Tongue (tissue), 2 donors: ENCODE results near the gene AFF4. TPM values are rescaled to one million over a fixed set of nuclear protein-coding genes. Genes with fewer than 3 reads are reported as not detected.
A peak's percentile ranks its signal among the peaks of the same experiment; 100 is the strongest.
"Not testable (repeated sequence)": the region's sequence is repeated elsewhere in the genome, so short reads cannot be mapped to it uniquely, and the experiment has no call there.

Experiments used
- DNase-seq: peaks from one replicate; pipeline ENCODE4 v3.0.0-alpha.2; 2015
- total RNA-seq: library from RNA; depleted of rRNA; stranded (reverse); fragments of >200 nt; gene quantifications from one replicate; pipeline ENCODE4 v1.2.3, GENCODE V29; 2014

AFF4 gene
- total RNA-seq, 1 donor from 2014 or later, result 77.5 TPM

GRCh38 chr5:132886064-132886823 lies 77.2 kb downstream of the AFF4 start:
- DNase-seq, result no peak

- DNase-seq, result no peak
Measured at GRCh38 chr5:132884548-132884947, 78.9 kb downstream of the AFF4 start.

DNA sequence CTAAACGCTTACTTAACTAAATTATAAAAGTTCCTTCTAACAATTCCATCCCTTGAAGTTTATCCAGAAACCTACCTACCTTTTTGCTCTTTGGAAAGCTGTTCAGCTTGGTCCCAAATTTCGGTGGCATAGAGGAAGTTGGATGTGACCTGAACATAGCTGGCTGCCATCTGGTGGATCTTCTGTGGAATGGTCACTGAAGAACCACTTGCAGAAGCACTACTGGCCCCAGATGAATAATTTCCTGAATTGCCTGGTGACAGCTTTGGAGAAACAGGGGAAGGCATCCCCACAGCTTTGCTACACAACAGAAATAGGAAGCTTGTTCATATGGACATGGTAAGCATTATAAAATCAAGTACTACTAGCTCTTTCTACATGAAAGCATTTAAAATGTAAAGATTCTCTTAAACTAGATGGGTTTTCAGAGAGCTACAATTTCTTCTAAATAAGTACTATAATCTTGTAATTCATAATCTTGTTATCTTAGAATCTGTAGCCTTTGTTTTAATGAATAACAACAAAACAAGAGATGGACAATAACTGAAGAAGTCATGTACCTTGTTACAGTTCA lies 80.1 kb downstream of the AFF4 start:
- DNase-seq, result peak; percentile 72

DNA sequence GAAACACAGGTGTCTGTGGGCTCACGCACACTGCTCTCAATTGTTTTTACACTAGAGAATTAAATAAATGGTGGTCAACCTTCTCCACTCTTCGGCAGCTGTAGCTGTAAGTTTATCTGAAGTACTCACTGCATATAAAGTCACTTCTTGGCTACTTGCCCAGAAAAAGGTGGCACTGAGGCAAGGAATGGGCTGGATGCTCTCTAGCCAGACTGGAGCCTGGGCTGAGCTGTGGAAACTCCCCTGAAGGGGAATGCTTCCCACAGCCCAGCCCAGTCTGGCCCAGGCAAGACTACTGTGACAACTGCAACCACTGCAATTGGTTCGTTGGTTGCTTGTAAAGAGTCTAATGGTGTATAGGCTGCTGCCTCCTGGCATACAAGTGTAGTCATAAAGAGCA lies 85.5 kb downstream of the AFF4 start:
- DNase-seq, result peak; percentile 76

GRCh38 chr5:132877466-132877865 lies 86.0 kb downstream of the AFF4 start:
- no peak for DNase-seq

GRCh38 chr5:132876020-132876759 lies 87.2 kb downstream of the AFF4 start:
- DNase-seq, result no peak

DNA sequence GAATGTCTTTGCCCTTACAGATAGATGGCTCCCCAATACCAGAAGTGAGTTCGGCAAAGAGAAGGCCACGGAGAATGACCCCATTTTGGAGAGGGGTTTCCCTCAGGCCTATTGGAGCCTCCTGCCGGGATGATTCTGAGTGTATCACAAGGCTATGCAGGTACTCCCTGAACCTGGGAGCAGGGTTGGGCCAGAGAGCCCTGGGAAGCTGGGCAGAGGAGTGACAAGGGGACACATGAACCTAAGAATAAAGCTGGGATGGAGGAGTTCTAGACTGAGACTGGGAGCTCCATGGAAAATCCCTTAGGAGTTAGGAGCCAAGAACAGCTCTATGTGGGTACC lies 89.5 kb downstream of the AFF4 start:
- DNase-seq, result no peak

- DNase-seq, result no peak
Measured at GRCh38 chr5:132873119-132873929, 90.1 kb downstream of the AFF4 start, which contains the start of gene LEAP2. TSS of gene LEAP2 (plus strand) at chr5:132873668. CDS start at chr5:132873695, 27 bp downstream.

- no peak for DNase-seq
Measured at GRCh38 chr5:132872788-132873118, 90.7 kb downstream of the AFF4 start.

- no peak for DNase-seq
Measured at GRCh38 chr5:132871459-132872284, 91.8 kb downstream of the AFF4 start.

GRCh38 chr5:132870801-132871200 lies 92.6 kb downstream of the AFF4 start:
- peak; percentile 26 for DNase-seq

DNA sequence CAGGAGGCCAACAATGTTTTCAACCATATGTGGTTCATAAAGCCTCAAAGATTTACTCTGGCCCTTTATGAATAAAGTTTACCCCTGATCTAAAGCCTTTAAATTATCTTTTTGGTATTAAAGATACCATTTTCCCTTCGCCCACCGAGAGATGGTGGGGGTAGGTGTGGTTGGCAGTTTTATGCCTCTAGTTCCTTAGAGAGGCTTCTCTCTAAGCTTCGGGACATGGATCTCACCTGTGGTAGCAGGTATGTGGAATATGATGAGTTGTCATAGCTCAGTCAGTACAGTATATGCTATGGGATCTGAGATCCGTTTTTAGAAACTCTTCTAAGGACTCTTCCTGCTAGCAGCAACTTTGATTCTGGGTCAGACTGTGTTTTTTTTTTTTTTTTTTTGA lies 94.7 kb downstream of the AFF4 start:
- DNase-seq, result no peak

- DNase-seq, result no peak
Measured at GRCh38 chr5:132867046-132867451, 96.4 kb downstream of the AFF4 start.

DNA sequence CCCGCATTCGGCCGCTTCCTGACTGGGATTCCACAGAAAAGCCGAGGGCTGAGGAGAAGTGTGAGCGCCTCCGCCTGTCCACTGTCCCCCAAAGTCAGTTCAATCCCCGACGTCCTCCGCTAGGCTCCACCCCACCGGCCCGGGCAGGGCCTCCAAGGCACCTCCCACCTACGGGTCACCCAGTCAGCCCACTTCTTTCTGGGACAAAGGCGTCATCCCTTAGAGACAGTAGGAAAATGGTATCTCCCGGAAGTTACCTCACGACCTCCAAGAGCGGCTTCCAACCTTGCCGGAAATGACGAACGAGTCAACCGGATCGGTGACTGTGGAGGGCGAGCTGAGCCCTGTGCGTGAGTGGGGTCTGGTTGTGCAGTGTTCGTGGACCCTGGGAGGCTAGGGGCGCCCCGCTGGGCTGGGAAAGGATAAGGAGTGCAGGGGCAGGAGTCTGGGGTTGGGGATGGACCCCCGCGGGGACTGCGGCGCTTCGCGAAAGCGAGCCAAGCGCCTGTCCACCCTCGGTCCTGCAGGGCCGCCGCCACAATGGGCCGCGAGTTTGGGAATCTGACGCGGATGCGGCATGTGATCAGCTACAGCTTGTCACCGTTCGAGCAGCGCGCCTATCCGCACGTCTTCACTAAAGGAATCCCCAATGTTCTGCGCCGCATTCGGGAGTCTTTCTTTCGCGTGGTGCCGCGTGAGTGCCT lies 96.9 kb downstream of the AFF4 start, which contains the start of the genes GDF9 and UQCRQ:
TSS of gene GDF9 (minus strand) at position 128 of the 704 bp plus-strand sequence. CDS start 1,936 bp downstream, outside the sequence.
TSS of gene UQCRQ (plus strand) at position 301 of the 704 bp plus-strand sequence. CDS start at position 541, 240 bp downstream.
- DNase-seq, result peak; percentile 100

DNA sequence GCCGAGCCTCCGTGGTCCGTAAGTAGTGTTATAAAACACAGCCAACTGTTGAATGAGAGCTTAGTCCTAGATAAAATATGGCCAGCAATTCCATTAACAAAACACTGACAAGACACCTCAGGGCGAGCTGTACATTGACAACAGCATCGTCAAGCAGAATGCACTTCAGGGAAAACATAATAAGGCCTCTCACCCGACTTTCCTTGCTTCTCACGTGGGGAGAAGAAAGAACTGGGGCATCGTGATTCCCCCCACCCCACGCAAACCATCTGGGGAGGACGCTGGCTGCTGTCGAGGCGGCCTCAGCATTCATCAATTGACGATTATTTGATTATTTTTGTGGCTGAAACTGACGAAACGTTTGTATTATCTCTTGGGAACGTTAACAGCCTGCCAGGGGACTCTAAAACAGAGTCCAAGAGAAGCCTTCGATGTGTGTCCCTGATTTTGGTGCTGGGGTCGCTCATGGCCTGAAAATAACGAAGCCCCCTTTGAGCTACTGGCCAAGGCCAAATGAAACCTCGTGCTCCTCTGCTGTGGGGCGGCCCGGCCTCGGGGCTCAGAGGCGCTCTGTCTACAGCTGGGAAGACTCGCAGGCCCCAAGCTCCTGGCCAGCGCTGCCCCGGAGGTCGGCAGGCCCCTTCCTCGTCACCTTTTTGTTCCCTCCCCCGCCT lies 97.6 kb downstream of the AFF4 start:
- DNase-seq, result no peak

DNA sequence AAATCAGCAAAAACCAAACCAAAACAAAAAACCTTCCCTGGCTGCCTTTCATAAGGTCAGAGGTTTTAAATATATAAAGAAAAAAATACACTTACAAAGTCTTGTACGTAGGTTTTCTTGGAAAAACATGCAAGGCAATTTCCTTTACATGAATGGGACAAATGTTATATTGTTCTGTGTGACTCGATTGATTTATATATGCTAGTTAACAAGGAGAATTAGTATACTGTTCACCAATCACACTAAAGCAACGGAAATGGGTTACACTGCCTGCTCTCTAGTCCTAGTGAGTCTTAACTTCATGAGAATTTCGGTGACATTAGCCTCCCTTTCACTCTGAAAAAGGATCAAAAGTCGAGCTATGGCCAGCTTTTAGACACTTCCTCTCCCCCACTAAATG lies 102.7 kb downstream of the AFF4 start:
- no peak for DNase-seq

DNA sequence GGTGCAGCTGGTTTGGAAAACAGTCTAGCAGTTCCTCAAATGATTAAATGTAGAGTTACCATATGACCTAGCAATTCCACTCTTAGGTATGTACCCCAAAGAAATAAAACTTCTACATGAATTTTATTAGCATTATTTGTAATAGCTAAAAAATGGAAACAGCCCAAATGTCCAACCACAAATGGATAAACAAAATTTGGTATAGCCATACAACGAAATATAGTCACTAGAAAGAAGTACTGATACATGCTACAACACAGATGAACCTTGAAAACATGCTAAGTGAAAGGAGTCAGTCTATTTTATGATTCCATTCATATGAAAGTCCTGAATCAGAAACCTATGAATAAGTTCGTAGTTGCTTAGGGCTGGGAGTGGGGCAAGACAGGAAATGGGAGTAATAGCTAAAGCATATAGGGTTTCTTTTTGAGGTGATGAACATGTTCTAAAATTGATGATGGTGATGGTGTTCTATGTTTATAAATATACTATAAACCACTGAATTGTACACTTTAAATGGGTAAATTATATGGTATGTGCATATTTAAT lies 103.5 kb downstream of the AFF4 start:
- DNase-seq, result no peak

- DNase-seq, result no peak
Measured at GRCh38 chr5:132856011-132856410, 107.4 kb downstream of the AFF4 start.

- not testable (repeated sequence) for DNase-seq
Measured at GRCh38 chr5:132854992-132855391, 108.4 kb downstream of the AFF4 start.

DNA sequence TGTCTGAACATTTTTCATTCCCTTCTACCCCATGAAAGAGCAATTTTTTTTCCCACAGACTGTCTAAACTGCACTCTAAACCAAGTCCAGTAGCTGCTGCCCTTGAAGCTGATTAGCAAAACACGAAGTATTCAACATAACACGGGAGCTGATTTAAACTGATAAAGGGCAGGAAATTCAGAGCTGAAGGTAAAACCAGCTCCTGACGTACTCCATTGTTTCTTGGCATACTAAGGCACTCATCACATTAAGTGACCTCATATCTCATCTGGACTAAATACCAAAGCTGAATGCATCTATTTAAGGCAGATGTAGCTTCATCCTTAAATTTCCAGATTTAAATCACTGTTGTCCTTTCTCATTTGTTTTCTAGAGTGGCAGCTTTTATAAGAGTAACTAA lies 109.1 kb downstream of the AFF4 start:
- DNase-seq, result no peak
